Keratinocyte (primary cell): Measurements from ENCODE around the gene OTX2. TPM values are rescaled to one million over a fixed set of nuclear protein-coding genes. Genes with fewer than 3 reads are reported as not detected.

Source experiments
- DNase-seq: peaks from one replicate; pipeline ENCODE4 v3.0.0-alpha.2; 2011; ENCODE audit warnings: low read depth, missing footprints, low spot score
- FAIRE-seq: peaks from 2 replicates; lab custom pipeline; 2011; peaks lifted over from hg19 to GRCh38; lab: Jason Lieb, UNC
- H2AFZ ChIP-seq: 2 replicates; pipeline ENCODE4 v1.6.0; 2012; ENCODE audit warnings: low read length, control low read depth, inconsistent platforms; ENCODE audit not compliant: control insufficient read depth
- H3K27ac ChIP-seq: 2 replicates; pipeline ENCODE4 v1.5.1; 2011; ENCODE audit warnings: low read length; ENCODE audit not compliant: control insufficient read depth, insufficient read depth
- H3K27me3 ChIP-seq: 3 replicates; pipeline ENCODE4 v1.6.0; 2011; ENCODE audit warnings: low read length; ENCODE audit not compliant: control insufficient read depth, insufficient read depth; ENCODE audit errors: extremely low read depth
- H3K36me3 ChIP-seq, 2 experiments: 2 replicates in 1 of 2; 3 replicates in 1 of 2; pipeline ENCODE4 v1.5.1; 2011; ENCODE audit warnings: low read length in 2 of 2, mild to moderate bottlenecking in 1 of 2; ENCODE audit not compliant: control insufficient read depth in 2 of 2, insufficient read depth in 2 of 2; ENCODE audit errors: extremely low read depth in 1 of 2
- H3K4me1 ChIP-seq: 3 replicates; pipeline ENCODE4 v1.5.1; 2011; ENCODE audit warnings: low read length; ENCODE audit not compliant: control insufficient read depth, insufficient read depth; ENCODE audit errors: extremely low read depth
- H3K4me2 ChIP-seq: 3 replicates; pipeline ENCODE4 v1.6.0; 2011; ENCODE audit warnings: low read depth, low read length; ENCODE audit not compliant: control insufficient read depth, insufficient read depth; ENCODE audit errors: extremely low read depth
- H3K4me3 ChIP-seq, 3 experiments: fragments of 200-600 bp in 1 of 3; sonication (generic) in 1 of 3; 2 replicates in 2 of 3; 3 replicates in 1 of 3; pipeline ENCODE4 v1.5.1; 2011 to 2016; ENCODE audit warnings: low read length in 3 of 3, mild to moderate bottlenecking in 3 of 3, control low read depth in 2 of 3, inconsistent platforms in 1 of 3, low read depth in 1 of 3, mixed read lengths in 1 of 3, mixed run types in 1 of 3, moderate library complexity in 1 of 3; ENCODE audit not compliant: control insufficient read depth in 2 of 3, insufficient read depth in 2 of 3; ENCODE audit errors: extremely low read depth in 1 of 3
- H3K79me2 ChIP-seq: 2 replicates; pipeline ENCODE4 v1.6.0; 2012; ENCODE audit warnings: low read length; ENCODE audit not compliant: control insufficient read depth, insufficient read depth
- H3K9ac ChIP-seq: 3 replicates; pipeline ENCODE4 v1.6.0; 2011; ENCODE audit warnings: low read length; ENCODE audit not compliant: control insufficient read depth, insufficient read depth; ENCODE audit errors: extremely low read depth
- H3K9me1 ChIP-seq: 3 replicates; pipeline ENCODE4 v1.6.0; 2011; ENCODE audit warnings: low read length; ENCODE audit not compliant: control insufficient read depth, insufficient read depth; ENCODE audit errors: extremely low read depth
- H3K9me3 ChIP-seq: 2 replicates; pipeline ENCODE4 v1.5.1; 2012; ENCODE audit warnings: low read depth, low read length; ENCODE audit not compliant: control insufficient read depth
- H4K20me1 ChIP-seq: 3 replicates; pipeline ENCODE4 v1.6.0; 2011; ENCODE audit warnings: low read length; ENCODE audit not compliant: control insufficient read depth, insufficient read depth; ENCODE audit errors: extremely low read depth
- EZH2 ChIP-seq: IDR thresholded peaks from one replicate; pipeline ENCODE4 v1.6.1; 2012; ENCODE audit warnings: inconsistent platforms, mild to moderate bottlenecking, low read length, moderate library complexity
- dilution Hi-C: fragments of 300-500 bp; cut with MboI; formaldehyde crosslinking; loops from one replicate; pipeline ENCODE4 v1.7.0; 2020; ENCODE audit warnings: low sequenced_read_pairs; ENCODE audit not compliant: extremely low pct_ligation_motif_present
- polyA plus RNA-seq, 5 experiments: library from polyadenylated mRNA; depleted of rRNA in 3 of 5; stranded (reverse) in 3 of 5; stranded (forward) in 1 of 5; unstranded in 1 of 5; fragments of >200 nt; gene quantifications; 1 replicate in 1 of 5; 2 replicates in 3 of 5; 3 replicates in 1 of 5; pipeline versions ENCODE4 v1.2.1 to v1.2.3, GENCODE V29; 2011 to 2012; ENCODE audit warnings: missing spikeins in 2 of 5, low read depth in 1 of 5, low replicate concordance in 1 of 5
- TF ChIP-seq, protein P1 (sequence below), 3 experiments: IDR thresholded peaks in 1 of 3; conservative IDR thresholded peaks in 1 of 3; optimal IDR thresholded peaks in 1 of 3; 2 replicates in 2 of 3; 3 replicates in 1 of 3; pipeline versions ENCODE3 to v1.5.1; 2011; ENCODE audit warnings: low read length in 3 of 3, mild to moderate bottlenecking in 3 of 3, moderate library complexity in 2 of 3, control low read depth in 1 of 3, inconsistent platforms in 1 of 3; ENCODE audit not compliant: insufficient read depth in 2 of 3; ENCODE audit errors: extremely low read depth in 1 of 3

The OTX2 gene
- polyA plus RNA-seq, 1 donor (not counting 4 experiments of a cell fraction or from before 2014, with no cell fraction given): not detected

DNA sequence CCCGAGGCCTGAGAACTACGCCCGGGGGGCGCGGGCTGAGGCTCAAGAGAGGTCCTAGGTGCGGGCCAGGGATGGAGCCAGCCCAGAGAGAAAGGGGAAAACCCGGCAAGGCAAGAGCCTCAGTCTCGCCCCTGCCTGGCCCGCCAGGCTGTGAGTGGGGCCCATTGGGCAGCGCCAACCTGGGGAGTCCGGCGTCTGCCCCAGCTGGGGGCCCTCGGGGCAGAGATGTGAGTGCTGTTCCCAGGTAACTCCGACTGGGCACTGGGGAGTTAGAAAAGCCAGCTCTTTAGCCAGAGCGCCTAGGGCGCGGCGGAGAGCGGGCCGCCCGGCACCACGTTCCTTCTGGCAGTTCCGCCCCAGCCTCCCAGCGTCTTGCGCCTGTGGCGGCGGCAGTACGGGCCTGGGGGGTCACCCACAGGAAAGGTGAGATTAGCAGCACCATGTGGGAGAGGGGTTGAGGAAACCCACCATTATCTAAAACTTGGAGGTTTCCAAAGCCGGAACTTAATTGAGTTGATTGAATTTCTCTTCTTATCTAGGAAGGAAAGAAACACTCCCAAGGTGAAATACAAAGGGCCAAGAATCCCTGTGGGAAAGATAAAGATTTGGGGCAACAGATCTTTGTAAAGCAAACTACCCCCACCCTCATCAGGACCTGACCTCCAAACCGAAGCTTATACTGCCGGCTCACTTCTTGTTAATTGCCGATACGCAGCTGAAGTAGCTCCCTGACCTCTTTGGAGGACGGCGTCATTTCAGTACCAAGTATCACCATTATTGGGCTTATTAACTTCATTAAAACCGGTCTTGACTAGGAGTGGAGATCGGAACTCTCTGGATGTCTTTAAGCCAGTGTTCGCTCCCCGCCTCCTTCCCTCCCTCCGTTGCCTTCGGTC is 11.6 kb downstream of the OTX2 start:
- no peak overlapping the region for H3K9ac ChIP-seq

DNA sequence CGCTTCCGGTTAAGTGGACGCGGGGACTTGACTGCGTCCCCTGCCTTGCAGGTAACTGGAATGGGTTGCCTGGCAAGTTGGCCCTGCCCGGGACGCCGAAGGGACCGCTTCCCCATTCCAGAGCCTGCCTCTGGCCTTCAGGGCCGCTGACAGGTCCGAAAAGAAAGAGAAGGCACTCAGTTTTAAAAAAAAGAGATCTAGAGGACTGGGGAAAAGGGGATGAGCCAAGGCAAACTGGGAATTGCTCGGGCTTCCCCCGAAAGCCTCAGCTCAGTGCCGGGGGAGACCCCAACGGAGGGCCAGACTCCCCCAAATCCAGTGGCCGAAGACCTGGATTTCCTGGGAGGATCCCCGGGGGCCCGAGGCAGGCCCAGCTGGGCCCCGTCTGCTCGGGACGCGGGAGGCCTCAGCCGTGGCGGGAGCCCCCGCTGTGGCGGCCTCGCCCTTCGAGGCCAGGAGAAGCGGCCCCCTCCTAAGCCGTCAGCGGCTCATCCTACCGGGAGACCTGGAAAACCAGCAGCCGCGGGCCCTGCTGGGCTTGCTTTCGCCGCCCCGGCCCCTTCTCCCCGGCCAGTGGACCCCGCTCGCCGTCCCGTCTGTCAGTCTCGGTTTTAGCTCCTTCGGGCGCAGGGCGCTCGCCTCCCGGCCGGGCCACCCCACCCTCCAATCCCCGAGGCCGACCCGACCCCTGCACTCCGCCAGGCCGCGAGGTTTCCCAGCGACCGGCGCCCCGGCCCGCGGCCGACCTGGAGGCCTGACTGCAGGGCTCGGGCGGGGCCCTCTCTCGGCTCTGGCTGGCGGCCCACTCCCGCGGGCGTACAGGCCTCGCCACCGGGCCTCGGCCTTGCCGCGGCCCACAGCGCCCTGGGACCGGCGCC is 12.5 kb downstream of the OTX2 start:
- H3K4me3 ChIP-seq: no peak overlapping the region
- H3K79me2 ChIP-seq: no peaks in the 10 kb centered on the region
- H3K9ac ChIP-seq: no peak overlapping the region
- H4K20me1 ChIP-seq: no peaks in the 10 kb centered on the region
- no peaks in the 10 kb centered on the region for H3K9me3 ChIP-seq
- TF ChIP-seq, protein P1, sequence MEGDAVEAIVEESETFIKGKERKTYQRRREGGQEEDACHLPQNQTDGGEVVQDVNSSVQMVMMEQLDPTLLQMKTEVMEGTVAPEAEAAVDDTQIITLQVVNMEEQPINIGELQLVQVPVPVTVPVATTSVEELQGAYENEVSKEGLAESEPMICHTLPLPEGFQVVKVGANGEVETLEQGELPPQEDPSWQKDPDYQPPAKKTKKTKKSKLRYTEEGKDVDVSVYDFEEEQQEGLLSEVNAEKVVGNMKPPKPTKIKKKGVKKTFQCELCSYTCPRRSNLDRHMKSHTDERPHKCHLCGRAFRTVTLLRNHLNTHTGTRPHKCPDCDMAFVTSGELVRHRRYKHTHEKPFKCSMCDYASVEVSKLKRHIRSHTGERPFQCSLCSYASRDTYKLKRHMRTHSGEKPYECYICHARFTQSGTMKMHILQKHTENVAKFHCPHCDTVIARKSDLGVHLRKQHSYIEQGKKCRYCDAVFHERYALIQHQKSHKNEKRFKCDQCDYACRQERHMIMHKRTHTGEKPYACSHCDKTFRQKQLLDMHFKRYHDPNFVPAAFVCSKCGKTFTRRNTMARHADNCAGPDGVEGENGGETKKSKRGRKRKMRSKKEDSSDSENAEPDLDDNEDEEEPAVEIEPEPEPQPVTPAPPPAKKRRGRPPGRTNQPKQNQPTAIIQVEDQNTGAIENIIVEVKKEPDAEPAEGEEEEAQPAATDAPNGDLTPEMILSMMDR (optimal IDR thresholded peaks at IDR 0.05 in 1 of 3, IDR thresholded peaks at IDR 0.05 in 1 of 3, conservative IDR thresholded peaks at IDR 0.05 in 1 of 3; ENCODE audit: extremely low read depth in 1 of 3, insufficient read depth in 2 of 3, low read length in 3 of 3): no peak
- TF ChIP-seq EZH2: peak; percentile 57
- H2AFZ ChIP-seq: no peak overlapping the region
- peaks cover 84% of the 10 kb centered on the region for H3K27me3 ChIP-seq
- FAIRE-seq: no peak
- DNase-seq: no peak
- H3K9me1 ChIP-seq: no peaks in the 10 kb centered on the region
- H3K4me1 ChIP-seq: peaks cover 4% of the 10 kb centered on the region
- H3K27ac ChIP-seq: no peak overlapping the region
- peak overlapping the region; percentile 27 for H3K4me2 ChIP-seq
- H3K36me3 ChIP-seq: no peaks in the 10 kb centered on the region
- dilution Hi-C loops: no loop called here

More for the DNA sequence above, 11.6 kb downstream of the OTX2 start:
- Histone ChIP-seq H3K4me3 (no peak overlapping the region), H3K36me3 (no peaks in the 10 kb centered on the region), H3K9me1 (no peaks in the 10 kb centered on the region), H3K79me2 (no peaks in the 10 kb centered on the region), H4K20me1 (no peaks in the 10 kb centered on the region), H2AFZ (no peak overlapping the region), H3K4me2 (no peak overlapping the region), H3K9me3 (no peaks in the 10 kb centered on the region), H3K4me1 (peaks cover 4% of the 10 kb centered on the region), H3K27ac (no peak overlapping the region), H3K27me3 (peaks cover 89% of the 10 kb centered on the region)
- DNase-seq (no peak), FAIRE-seq (no peak)
- dilution Hi-C loops: no loop called here
- TF ChIP-seq, protein P1 (optimal IDR thresholded peaks at IDR 0.05 in 1 of 3, IDR thresholded peaks at IDR 0.05 in 1 of 3, conservative IDR thresholded peaks at IDR 0.05 in 1 of 3; ENCODE audit: extremely low read depth in 1 of 3, insufficient read depth in 2 of 3, low read length in 3 of 3): no peak
- no peak for TF ChIP-seq EZH2
